D721Med (cell line): ENCODE measurements around the gene PDCD1LG2.

Source experiments
- DNase-seq: peaks from one replicate; pipeline ENCODE4 v3.0.0; 2011; ENCODE audit warnings: low spot score; ENCODE audit not compliant: insufficient read length
- FAIRE-seq: peaks from 2 replicates; lab custom pipeline; 2011; peaks lifted over from hg19 to GRCh38; lab: Jason Lieb, UNC
- CTCF ChIP-seq: IDR thresholded peaks from 2 replicates; pipeline ENCODE4 v1.5.1; 2012; ENCODE audit warnings: mild to moderate bottlenecking, control low read depth; ENCODE audit not compliant: insufficient read depth; ENCODE audit errors: missing control alignments

PDCD1LG2 gene

GRCh38 chr9:5511935-5512580 is 1.7 kb downstream of the PDCD1LG2 start:
- no peak for FAIRE-seq
- DNase-seq: no peak
- TF ChIP-seq CTCF: no peak

GRCh38 chr9:5512658-5513452 is 2.5 kb downstream of the PDCD1LG2 start:
- no peak for TF ChIP-seq CTCF
- DNase-seq (no peak), FAIRE-seq (no peak)

GRCh38 chr9:5513966-5514616 is 3.8 kb downstream of the PDCD1LG2 start:
- no peak for FAIRE-seq
- no peak for DNase-seq
- TF ChIP-seq CTCF: no peak

- FAIRE-seq (no peak), DNase-seq (no peak)
- TF ChIP-seq CTCF: no peak
These were observed 4.4 kb downstream of the PDCD1LG2 start for GRCh38 chr9:5514617-5515260.

- no peak for TF ChIP-seq CTCF
- FAIRE-seq (no peak), DNase-seq (no peak)
These were observed 4.9 kb downstream of the PDCD1LG2 start for GRCh38 chr9:5515261-5515650.

- FAIRE-seq (no peak), DNase-seq (no peak)
- no peak for TF ChIP-seq CTCF
These were observed 6.3 kb downstream of the PDCD1LG2 start for GRCh38 chr9:5516453-5517220.
